ENCODE results near the gene TNNI3. TPM values are rescaled to one million over a fixed set of nuclear protein-coding genes. Genes with fewer than 3 reads are reported as not detected.
A peak's percentile ranks its signal among the peaks of the same experiment; 100 is the strongest.
"Not testable (repeated sequence)": the region's sequence is repeated elsewhere in the genome, so short reads cannot be mapped to it uniquely, and the experiment has no call there.

Gene TNNI3
- total RNA-seq, 4 donors from 2014 or later = not detected

DNA sequence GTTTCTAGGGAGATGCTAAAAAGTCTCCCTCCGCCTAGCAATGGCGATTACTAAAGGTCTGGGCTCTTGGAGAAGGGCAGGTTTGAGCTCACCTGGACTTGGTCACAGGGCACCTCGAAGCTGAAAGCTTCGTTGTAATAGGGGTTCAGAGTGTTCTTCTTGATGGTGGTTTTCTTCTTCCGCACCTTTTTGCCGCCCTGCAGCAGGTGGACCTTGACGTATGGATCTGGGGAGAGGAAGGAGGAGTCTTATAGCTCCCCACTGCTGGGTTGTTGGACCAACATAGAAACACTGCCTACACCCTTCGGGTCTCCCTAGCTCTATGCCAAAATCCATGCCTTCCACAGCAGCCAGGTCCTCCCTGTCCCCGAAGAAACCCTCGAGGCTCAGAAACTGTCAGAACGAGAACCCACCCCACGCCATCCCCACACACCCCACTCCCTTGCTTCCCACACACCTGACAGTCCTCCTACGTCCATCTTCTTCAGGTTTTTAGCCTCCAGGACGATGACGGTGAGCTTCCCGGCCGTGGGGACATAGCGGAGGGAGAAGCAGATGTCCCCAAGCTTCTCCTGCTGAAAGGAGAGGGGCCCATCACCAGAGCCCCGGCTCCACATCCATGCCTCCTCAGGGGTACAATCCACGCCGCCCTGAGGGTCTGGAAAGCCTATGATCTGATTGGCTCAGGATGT lies 17.0 kb upstream of the TNNI3 start:
- H3K27me3 ChIP-seq = peaks cover 0 to 32% of the 10 kb centered on the region in 2 donors
- H3K9me3 ChIP-seq = peaks cover 0 to 4% (median 0%) of the 10 kb centered on the region in 4 donors
- TF ChIP-seq CTCF (IDR thresholded peaks at IDR 0.05) (no peak), POLR2A (IDR thresholded peaks at IDR 0.05) (no peak)
- no peak overlapping the region for H3K4me3 ChIP-seq
- H3K36me3 ChIP-seq = no peaks in the 10 kb centered on the region
- no peak overlapping the region for H3K27ac ChIP-seq
- H3K4me1 ChIP-seq = peaks cover 0 to 11% (median 9%) of the 10 kb centered on the region in 4 donors
- no peak for DNase-seq

- TF ChIP-seq CTCF (IDR thresholded peaks at IDR 0.05) (no peak), POLR2A (IDR thresholded peaks at IDR 0.05) (no peak)
- Histone ChIP-seq H3K36me3 (no peaks in the 10 kb centered on the region), H3K27me3 (peaks cover 0 to 32% of the 10 kb centered on the region in 2 donors), H3K9me3 (peaks cover 0 to 4% (median 0%) of the 10 kb centered on the region in 4 donors), H3K4me1 (peaks cover 0 to 9% (median 2%) of the 10 kb centered on the region in 4 donors), H3K4me3 (peak overlapping the region; percentile 0 to 47 (median 29)), H3K27ac (peak overlapping the region in 1 of 4 donors; percentile 57)
- peak in 2 of 3 donors; percentile 63 to 74 for DNase-seq
These were observed 16.3 kb upstream of the TNNI3 start for GRCh38 chr19:55173714-55174409.

DNA sequence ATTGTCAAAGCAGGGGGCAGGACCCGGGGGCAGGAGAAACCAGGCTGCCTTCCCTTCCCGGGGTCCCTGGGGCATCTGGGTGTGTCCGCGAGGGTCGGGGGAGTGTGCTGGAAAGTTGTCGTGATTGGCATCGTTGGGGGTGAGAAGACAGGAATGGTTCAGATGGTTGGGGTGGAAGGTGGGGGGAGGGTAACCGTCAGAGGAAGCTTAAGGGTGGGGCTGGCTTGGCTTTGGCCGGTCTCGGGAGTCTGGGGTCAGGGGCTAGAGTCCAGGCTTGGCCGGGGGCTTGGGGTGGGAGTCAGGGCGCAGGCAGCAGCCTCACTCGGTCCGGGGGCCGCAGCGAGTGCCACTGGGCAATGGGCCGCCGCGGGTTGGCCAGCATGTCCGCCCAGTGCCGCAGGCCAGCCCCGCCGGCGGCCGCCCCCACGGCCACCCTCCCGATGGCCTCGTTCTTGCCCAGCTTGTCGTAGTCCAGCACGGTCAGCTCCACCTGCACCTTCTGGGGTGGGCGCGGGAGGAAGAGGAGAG lies 15.7 kb upstream of the TNNI3 start:
- H3K36me3 ChIP-seq = no peaks in the 10 kb centered on the region
- H3K27ac ChIP-seq = peak overlapping the region in 1 of 4 donors; percentile 57
- no peak for DNase-seq
- peak overlapping the region; percentile 0 to 47 (median 29) for H3K4me3 ChIP-seq
- H3K27me3 ChIP-seq = peaks cover 0 to 33% of the 10 kb centered on the region in 2 donors
- TF ChIP-seq POLR2A (IDR thresholded peaks at IDR 0.05) (no peak), CTCF (IDR thresholded peaks at IDR 0.05) (no peak)
- H3K4me1 ChIP-seq = peaks cover 0 to 9% (median 0%) of the 10 kb centered on the region in 4 donors
- H3K9me3 ChIP-seq = peaks cover 0 to 4% (median 0%) of the 10 kb centered on the region in 4 donors

GRCh38 chr19:55172741-55173140 lies 15.2 kb upstream of the TNNI3 start:
- Histone ChIP-seq H3K4me3 (no peak overlapping the region), H3K4me1 (peaks cover 0 to 9% (median 0%) of the 10 kb centered on the region in 4 donors), H3K9me3 (peaks cover 0 to 4% (median 0%) of the 10 kb centered on the region in 4 donors), H3K27me3 (peaks cover 0 to 33% of the 10 kb centered on the region in 2 donors), H3K27ac (no peak overlapping the region), H3K36me3 (no peaks in the 10 kb centered on the region)
- TF ChIP-seq CTCF (IDR thresholded peaks at IDR 0.05) (no peak), POLR2A (IDR thresholded peaks at IDR 0.05) (no peak)
- no peak for DNase-seq

GRCh38 chr19:55172318-55172717 lies 14.8 kb upstream of the TNNI3 start:
- peaks cover 0 to 36% of the 10 kb centered on the region in 2 donors for H3K27me3 ChIP-seq
- not testable (repeated sequence) for H3K36me3 ChIP-seq

DNA sequence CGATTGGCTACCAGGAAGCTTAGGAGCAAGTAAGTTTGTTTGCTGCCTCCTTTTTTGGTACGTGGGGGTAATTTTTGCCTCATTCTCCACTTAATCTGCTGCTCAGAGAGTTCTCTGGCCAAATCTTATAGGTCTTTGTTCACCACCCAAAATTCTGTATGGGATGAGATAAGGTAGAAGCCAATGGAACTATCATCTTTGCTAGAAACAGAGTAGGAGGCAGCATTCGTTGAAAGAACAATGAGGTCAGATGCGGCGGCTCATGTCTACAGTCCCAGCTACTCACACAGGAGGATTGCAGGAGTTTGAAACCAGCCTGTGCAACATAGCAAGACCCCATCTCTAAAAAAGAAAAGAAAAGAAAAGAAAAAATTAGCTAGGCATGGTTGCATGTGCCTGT lies 13.9 kb upstream of the TNNI3 start:
- peaks cover 0 to 37% of the 10 kb centered on the region in 2 donors for H3K27me3 ChIP-seq

More at GRCh38 chr19:55172318-55172717, 14.8 kb upstream of the TNNI3 start:
- H3K27ac ChIP-seq, DNase-seq, H3K9me3 ChIP-seq, H3K4me1 ChIP-seq, H3K4me3 ChIP-seq: not testable (repeated sequence)

More for the DNA sequence above, 13.9 kb upstream of the TNNI3 start:
- DNase-seq = no peak
- H3K36me3 ChIP-seq = no peaks in the 10 kb centered on the region
- peaks cover 0 to 4% (median 0%) of the 10 kb centered on the region in 4 donors for H3K9me3 ChIP-seq
- H3K4me3 ChIP-seq = no peak overlapping the region
- no peak for TF ChIP-seq CTCF (IDR thresholded peaks at IDR 0.05)
- TF ChIP-seq POLR2A (IDR thresholded peaks at IDR 0.05) = no peak
- peaks cover 0 to 12% (median 4%) of the 10 kb centered on the region in 4 donors for H3K4me1 ChIP-seq
- no peak overlapping the region for H3K27ac ChIP-seq
